Dermis microvascular lymphatic vessel endothelial cell (primary cell): ENCODE results near the gene MICA. TPM values are rescaled to one million over a fixed set of nuclear protein-coding genes. Genes with fewer than 3 reads are reported as not detected.
"Not testable (repeated sequence)": the region's sequence is repeated elsewhere in the genome, so short reads cannot be mapped to it uniquely, and the experiment has no call there.

Source experiments
- DNase-seq, 2 donors: peaks; one replicate each; pipeline versions ENCODE4 v3.0.0 to v3.0.0-alpha.2; 2010; ENCODE audit warnings: low read depth in 2 of 2
- total RNA-seq: library from RNA; depleted of rRNA; stranded (reverse); fragments of >200 nt; gene quantifications from 2 replicates; pipeline ENCODE4 v1.2.1, GENCODE V29; 2014

The MICA gene
- 26.4 and 33.2 TPM in 2 replicates for total RNA-seq

DNA sequence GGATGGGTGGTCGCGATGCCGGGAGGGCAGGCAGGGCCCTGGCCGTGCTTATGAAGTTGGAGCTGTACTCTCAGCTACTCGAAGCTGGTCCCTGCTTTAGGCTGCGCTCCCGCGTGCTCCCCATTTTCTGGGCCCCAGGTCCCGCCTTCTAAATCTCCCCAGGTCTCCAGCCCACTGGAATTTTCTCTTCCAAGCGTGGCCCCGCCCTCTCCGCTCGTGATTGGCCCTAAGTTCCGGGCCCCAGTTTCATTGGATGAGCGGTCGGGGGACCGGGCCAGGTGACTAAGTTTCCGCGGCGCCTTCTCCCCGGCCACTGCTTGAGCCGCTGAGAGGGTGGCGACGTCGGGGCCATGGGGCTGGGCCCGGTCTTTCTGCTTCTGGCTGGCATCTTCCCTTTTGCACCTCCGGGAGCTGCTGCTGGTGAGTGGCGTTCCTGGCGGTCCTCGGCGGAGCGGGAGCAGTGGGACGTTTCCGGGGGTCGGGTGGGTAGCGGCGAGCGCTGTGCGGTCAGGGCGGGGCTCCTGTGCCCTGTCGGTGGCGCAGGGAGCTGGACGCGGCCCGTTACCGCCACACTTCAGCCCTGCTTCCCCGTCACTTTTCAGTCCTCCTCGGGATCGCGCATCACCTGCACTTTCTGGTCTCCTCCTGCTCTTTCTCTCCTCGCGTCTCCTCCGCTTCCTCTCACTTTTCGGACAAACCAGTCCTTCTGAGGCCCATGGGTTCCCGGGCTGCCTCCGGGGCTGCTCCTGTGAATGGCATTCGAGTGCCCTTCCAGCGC, at the start of gene MICA:
Gene MICA (plus strand): TSS at position 313 of the 778 bp plus-strand sequence. CDS start 38 bp downstream, at position 351.
- DNase-seq, result peak; percentile 47 to 93

DNA sequence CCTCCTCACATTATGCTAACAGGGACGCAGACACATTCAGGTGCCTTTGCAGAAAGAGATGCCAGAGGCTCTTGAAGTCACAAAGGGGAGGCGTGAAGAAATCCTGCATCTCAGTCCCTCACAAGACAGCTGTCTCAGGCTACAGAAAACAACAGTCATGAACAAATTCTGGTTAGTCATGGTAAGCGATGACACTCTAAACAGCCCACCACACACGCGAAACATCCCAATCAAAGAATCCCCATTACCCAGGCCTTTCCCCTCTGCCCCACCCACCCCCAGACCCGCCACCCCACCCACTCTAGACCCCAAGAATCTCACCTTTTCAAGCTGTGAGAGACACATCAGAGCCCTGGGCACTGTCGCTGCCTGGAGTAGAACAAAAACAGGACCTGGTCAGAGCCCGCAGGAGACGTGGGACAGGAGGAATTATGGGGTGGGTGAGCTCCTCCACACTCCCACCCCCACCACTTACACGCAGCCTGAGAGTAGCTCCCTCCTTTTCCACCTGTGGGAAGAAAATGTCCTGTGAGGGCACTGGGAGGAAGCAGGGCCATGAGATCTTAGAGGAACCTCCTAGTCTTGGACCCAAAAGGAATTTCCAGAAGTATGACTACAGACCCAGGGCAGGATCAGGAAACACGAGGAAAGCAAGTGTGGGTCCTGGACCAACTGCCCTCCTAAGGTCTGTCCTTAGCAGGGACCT, 49.1 kb upstream of the MICA start:
- no peak for DNase-seq

- DNase-seq, result no peak
Observed at GRCh38 chr6:31354864-31355582, 48.4 kb upstream of the MICA start.

- no peak for DNase-seq
Observed at GRCh38 chr6:31355583-31355948, 47.8 kb upstream of the MICA start.

DNA sequence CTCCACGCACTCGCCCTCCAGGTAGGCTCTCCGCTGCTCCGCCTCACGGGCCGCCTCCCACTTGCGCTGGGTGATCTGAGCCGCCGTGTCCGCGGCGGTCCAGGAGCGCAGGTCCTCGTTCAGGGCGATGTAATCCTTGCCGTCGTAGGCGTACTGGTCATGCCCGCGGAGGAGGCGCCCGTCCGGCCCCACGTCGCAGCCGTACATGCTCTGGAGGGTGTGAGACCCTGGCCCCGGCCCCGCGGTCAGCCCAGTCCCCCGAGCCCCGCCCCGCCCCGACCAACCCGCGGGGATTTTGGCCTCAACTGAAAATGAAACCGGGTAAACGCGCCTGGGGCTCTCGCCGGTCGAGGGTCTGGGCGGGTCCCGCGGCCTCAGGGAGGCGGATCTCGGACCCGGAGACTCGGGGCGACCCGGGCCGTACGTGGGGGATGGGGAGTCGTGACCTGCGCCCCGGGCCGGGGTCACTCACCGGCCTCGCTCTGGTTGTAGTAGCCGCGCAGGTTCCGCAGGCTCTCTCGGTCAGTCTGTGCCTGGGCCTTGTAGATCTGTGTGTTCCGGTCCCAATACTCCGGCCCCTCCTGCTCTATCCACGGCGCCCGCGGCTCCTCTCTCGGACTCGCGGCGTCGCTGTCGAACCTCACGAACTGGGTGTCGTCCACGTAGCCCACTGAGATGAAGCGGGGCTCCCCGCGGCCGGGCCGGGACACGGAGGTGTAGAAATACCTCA, 47.0 kb upstream of the MICA start:
- DNase-seq, result peak in 1 of 2 donors; percentile 39

DNA sequence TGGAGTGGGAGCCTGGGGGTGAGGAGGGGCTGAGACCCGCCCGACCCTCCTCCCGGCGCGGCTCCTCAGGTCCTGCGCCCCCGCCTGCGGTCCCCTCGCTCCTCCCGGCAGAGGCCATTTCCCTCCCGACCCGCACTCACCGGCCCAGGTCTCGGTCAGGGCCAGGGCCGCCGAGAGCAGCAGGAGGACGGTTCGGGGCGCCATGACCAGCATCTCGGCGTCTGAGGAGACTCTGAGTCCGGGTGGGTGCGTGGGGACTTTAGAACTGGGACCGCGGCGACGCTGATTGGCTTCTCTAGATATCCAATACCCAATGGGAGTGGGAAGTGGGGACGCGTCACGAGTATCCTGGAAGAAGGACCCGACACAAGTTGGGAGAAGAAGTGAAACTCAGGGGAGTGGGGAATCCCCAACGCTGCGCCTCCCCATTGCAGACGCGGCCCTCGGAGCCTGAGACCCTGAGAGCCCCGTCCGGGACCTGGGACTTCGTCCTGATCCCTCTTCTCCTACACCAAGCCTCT, 46.4 kb upstream of the MICA start, which contains the start of gene HLA-B:
Gene HLA-B (minus strand): TSS at position 234 of the 521 bp plus-strand sequence. CDS start 21 bp downstream, at position 213.
- peak; percentile 78 to 92 for DNase-seq

GRCh38 chr6:31357886-31358285, 45.5 kb upstream of the MICA start:
- no peak for DNase-seq

DNA sequence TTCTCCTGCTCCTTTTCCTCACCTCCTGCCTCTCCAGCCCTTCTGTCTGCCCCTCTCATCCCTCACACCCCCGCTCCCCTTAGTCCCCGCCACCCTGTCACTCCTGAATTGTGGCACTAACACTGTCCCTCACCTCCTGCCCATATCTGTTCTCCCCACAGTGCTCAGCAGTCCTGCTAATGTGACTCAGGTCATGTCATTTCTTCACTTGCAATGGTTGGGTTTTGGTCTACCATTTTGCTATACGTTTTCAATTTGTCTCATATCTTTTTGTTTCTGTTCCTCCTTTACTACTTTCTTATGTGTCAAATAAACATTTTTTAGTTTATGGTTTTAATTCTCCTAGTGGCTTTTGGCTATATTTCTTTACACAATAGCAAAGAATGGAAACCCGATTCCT, 45.1 kb upstream of the MICA start:
- DNase-seq, result no peak

GRCh38 chr6:31359581-31359980, 43.8 kb upstream of the MICA start:
- DNase-seq, result no peak

- DNase-seq, result no peak
Observed at GRCh38 chr6:31362751-31363150, 40.6 kb upstream of the MICA start.

- DNase-seq, result no peak
Observed at GRCh38 chr6:31363811-31364210, 39.6 kb upstream of the MICA start.

- no peak for DNase-seq
Observed at GRCh38 chr6:31365864-31366263, 37.5 kb upstream of the MICA start.

GRCh38 chr6:31366693-31367470, 36.5 kb upstream of the MICA start:
- peak; percentile 78 to 82 for DNase-seq

DNA sequence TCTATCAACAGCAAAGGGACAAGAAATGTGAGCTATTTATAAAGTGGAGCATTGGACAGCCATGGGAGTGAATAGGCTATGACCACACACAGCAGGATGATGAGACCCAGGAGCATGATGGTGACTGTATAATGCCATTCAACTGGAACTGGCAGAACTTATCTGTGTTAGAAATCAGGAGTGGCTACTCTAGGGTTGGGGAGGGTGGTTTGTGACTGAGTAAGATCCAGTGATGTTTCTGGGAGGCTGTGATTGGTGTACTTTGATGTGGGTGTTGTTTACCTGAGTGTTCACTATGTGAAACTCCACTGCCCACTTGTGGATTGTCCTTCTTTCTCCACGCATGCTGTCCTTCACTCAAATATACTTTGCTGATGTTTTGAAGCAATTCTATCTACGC, 34.9 kb upstream of the MICA start:
- no peak for DNase-seq

GRCh38 chr6:31374118-31374517, 29.3 kb upstream of the MICA start:
- not testable (repeated sequence) for DNase-seq

- no peak for DNase-seq
Observed at GRCh38 chr6:31375699-31376098, 27.7 kb upstream of the MICA start.

DNA sequence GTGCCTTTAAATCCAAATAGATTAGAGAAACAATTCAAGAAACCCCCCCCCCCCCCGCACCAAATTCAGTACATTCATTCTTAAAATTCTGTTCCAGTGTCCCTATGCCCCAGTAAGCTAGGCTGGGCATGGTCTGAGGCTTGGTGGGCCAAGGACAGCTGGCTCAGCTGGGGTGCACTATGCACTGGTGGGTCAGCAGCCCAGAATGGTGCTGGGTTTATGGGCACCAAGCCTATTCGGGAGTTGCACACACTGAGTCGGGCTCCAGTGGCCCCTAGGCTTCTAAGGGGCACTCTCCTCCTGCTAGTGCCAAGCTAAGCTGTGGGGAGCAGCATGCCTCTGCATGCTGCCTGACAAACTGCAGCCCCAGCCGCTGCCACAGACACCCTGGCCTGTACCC, 26.4 kb upstream of the MICA start:
- DNase-seq, result no peak

GRCh38 chr6:31378062-31378720, 25.2 kb upstream of the MICA start:
- DNase-seq, result no peak

- DNase-seq, result no peak
Observed at GRCh38 chr6:31378721-31379103, 24.7 kb upstream of the MICA start.

DNA sequence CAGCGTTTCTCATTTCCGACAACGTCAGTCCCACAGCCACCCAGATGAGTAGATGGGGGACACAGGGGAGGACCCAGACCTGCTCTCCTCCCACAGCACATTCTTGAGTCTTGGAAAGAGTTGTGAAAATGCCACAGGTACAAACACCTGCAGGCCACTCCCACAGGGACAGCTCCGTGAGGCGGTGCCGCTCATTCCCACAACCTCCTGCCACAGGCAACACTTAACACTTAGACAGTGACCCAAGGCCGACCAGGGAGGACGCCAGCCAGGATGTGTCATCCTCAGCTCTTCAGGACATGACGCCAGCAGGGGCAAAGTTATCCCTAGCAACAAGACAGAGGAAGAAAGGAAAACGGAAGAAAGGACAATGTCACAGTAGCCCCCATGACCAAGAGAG, 23.5 kb upstream of the MICA start:
- no peak for DNase-seq
